Stimulated activated CD8-positive, alpha-beta memory T cell treated with anti-CD3 and anti-CD28 coated beads, Interleukin-12 subunit alpha, Interleukin-12 subunit beta, amount 100 ng/mL, for 4 hours (primary cell): ENCODE measurements around the gene NAT8L.

ENCODE experiments used
- DNase-seq: peaks from one replicate; pipeline ENCODE4 v3.0.0-alpha.2; 2020; ENCODE audit warnings: low read depth

The NAT8L gene

DNA sequence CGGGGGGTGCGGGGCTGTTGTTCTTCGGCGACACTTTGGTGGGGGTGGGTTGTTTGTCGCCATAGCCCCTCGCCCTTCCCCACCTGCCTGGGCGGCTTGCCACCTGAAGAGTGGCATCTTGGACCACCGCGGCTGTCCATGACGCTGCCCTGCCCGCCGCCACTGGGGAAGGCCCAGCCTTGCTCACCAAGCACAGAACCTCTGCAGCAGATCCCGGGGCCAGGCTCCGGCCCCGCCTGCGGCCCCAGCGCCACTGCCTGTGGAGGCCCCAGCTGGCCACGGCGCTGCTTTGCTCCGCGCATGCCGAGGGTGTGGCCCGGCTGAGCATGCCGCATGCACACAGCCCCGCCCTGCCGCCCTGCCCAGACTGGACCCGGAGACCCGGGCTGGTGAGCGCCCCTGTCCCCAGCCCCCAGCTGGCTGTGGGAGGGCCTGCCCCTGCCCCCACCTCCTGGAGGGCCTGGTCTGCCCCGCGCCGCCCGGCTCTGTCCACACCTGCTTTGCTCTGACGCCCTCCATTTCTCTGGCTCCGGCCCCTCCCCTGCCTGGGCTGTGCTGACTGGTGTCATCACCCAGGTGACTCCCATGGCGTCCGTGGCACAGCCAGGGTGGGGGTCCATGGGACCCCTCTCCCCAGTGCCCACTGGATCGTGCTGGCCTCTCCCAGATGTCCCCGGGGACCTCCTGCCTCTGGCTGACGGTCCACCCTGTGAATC is 5.3 kb downstream of the NAT8L start:
- no peak for DNase-seq

DNA sequence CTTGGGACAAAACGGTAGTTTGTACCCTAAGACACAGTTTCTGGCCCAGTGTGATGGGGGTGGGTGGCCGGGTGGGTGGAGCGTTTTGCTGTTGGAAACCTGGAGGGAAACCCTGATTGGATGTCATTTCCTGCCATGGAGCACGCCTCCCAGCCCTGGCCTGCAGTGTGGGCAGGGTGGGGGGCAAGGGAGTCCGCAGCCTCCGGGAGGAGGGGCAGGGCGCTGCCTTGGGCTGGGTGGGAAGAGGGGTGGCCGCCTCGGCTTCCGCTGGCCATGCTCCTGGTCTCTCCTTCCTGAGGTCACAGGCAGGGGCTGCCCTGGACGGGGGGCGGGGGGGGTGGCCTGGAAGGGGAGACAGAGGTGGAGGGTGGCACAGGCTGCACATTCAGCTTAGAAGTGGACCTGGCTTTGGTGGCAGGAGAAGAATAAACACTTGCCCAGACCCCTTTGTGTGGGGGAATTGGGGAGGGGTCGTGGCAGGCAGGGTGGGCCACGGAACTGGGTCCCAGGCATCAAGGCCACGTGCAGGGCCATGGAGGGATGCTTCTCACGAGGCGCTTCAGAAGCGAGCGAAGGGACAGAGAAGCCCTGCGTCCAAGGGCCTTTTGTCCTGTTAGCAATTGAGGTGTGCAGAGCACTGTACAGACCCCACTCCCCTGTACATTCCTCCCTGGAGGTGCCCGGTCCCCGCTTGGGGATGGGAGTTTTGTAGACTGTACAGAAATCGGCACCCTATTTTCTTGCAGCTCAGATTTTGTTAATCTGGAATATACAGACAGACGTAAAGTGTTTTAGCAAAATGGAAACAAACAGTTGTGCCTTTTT is 6.2 kb downstream of the NAT8L start:
- no peak for DNase-seq

DNA sequence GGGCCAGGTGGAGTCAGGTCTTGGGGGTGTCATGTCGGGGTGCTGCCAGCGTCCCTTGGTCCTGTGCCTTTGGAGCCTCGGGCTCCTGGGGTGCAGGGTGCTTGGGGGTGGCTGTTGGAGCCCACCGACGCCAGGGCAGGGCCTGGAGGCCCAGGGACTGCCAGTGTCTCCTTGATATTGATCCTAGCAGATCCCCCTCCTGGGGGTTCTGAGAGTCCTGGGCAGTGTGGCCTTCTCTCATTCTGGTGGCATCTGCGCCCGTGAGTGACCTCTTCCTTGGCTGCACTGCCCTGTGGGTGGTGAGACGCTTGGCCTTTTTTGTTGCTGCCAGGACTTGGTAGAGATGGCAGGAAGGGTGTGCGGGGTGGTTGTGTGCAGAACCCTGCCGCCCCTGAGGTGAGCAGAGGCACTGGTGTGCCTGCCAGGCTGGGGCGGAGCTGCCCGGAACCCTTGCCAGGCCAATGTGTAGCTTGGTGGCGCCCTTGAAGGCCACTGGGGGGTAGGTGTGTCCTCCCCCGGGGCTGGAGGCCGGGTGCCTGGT is 7.0 kb downstream of the NAT8L start:
- no peak for DNase-seq

DNA sequence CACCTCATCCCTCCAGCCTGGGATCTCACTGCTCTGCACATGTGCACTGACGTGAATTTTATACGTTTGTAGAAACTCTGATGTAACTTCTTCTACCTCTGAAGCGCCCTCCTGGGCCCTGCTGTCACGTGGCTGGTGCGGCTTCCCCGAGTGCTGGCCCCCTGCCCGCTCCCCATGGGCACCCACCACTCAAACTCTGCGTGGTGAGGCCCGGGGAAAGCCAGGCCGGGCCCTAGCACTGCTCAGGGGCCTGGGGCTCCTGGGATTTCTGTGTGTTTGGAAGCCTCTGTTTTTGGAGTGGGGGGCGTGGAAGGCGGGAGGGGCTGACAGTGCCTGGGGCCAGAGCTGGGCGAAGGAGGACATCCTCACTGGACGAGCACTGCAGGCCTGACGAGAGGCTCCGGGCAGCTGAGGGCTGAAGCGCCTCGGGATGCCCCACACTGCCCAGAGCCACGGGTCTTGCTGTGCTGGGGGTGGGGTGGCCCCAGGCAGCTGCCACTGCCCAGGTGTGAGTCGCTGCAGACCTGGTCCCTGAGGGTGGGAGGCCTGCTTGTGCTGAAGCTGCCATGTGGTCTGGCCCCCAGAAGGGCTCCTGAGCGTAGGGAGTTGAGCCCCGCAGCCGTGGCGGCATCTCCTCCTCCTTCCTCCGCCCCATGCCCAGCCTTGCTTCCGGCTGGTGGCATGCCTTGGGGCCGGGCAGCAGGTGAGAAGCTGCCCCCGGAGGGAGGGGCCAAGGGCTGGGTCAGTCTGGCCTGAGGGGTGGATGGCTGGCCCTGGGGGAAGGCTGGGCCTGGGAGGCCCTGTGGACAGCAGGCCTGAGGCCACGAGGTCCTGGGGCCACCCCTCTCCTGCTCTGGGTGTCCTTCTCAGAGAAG is 7.7 kb downstream of the NAT8L start:
- no peak for DNase-seq

DNA sequence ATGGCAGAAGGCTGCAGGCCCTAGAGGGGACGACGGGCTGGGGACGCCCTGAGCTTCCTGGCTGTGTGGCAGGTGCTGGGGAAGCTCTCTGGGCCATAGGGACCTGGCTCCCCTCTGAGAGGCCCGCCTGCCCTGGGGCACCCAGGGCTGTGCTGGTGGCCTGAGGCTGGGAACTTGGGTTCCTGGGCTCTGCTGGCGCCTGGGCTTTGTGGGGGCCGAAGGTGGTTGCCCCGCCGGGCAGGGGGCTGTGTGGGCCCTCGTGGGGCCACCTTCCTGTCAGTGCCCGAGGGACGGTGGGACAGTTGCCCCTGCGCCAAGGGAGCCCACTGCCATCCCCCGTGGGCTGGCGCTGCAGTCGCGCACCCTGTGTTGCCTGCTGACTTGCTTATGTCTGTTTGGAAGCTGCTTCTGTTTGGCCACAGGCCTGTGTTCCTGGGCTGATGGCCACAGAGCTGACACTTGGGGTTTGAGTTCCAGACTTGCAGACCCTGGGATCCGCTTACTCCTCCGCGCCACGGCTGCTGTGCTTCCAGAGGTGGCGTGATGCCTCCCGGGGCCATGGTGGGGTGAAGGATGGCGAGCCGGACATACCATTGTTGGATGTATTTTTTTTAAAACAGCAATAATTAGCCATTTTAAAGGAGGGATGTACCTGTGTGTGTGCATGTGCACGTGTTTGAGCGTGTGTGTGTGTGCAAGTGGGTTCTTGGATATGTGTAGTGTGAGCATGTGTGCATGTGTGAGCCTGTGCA is 8.5 kb downstream of the NAT8L start:
- DNase-seq = no peak

DNA sequence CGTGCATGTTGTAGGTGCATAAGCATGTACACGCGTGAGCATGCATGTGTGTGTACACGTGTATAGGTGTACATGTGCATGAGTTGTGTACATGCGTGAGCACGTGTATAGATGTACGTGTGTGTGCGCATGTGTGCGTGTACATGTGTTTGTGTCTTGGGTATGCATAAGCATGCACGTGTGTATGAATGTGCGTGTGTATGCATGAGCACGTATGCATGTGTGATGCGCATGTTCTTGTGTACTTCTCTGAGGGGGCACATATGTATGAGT is 9.0 kb downstream of the NAT8L start:
- DNase-seq = no peak

DNA sequence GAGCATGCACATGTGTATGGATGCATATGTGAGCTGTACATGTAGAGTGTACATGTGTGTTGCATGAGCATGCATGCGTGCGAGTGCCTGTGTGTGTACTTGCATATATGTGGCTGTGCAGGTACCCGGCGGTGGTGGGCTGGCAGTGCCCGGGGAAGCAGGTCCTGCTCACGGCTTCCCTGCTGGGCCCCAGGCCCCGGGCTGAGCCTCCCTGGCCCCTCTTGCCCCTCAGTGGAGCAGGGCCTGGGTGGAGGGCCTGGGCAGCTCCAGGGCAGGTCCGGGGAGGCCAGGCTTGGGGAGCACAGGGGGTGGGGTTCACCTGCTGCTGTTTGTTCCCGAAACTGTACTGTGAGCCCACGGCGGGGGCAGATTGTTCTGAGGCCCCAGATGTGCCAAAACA is 9.4 kb downstream of the NAT8L start:
- DNase-seq = no peak

DNA sequence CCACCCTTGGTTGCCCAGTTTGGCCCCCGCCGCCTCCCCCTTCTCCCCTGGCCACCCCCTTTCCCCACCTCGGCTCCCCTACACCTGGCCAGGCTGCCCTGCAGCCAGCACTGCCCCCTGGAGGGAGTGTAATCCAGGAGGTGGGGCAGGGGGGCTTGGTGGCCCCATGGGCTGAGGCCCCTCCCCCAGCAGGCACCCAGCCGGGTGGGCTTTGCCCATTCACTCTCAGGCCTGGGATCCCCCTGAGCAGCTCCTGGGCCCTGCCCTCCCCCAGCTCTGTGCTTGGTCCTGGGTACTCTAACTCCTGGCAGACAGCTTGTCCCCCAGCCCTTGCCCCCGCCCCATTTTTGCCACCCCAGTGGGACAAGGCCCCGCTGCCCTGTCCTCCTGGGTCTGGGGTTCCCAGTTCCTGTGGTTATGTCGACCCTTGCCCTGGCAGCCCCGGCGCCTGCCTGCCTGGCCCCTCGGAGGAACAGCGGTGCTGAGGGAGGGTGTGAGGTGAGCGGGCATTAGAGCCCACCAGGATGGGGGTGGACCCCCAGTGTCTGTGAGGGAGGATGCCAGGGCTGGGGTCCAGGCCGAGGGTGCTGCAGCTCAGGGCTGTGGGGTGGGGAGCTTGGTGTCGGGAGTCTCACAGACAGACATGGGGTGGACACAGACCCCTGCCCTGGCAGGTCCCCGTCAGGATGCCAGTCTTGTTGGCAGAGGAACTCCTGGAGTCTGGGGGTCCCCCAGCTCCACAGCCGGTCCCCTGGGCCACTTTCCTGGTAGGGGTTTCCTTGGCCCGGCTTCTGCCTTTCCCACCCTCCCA is 10.2 kb downstream of the NAT8L start:
- no peak for DNase-seq

DNA sequence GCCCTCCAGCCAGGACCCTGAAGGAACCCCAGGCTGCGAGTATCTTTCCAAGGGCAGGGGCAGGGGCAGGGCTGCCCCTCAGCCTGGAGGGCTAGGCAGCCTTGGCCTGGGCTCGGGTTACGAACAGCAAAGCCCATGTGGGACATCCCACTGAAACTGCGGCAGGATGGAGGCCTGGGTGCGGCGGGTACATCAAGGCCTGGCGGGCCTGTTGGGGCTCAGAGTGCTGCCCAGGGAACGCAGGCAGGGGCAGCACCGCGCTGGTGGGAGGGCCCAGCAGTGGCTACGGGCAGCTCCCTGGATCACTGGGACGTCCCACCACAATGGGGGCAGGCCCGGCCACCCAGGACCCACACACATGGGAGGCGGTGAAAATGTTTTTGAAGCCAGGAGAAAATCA is 10.9 kb downstream of the NAT8L start:
- no peak for DNase-seq

DNA sequence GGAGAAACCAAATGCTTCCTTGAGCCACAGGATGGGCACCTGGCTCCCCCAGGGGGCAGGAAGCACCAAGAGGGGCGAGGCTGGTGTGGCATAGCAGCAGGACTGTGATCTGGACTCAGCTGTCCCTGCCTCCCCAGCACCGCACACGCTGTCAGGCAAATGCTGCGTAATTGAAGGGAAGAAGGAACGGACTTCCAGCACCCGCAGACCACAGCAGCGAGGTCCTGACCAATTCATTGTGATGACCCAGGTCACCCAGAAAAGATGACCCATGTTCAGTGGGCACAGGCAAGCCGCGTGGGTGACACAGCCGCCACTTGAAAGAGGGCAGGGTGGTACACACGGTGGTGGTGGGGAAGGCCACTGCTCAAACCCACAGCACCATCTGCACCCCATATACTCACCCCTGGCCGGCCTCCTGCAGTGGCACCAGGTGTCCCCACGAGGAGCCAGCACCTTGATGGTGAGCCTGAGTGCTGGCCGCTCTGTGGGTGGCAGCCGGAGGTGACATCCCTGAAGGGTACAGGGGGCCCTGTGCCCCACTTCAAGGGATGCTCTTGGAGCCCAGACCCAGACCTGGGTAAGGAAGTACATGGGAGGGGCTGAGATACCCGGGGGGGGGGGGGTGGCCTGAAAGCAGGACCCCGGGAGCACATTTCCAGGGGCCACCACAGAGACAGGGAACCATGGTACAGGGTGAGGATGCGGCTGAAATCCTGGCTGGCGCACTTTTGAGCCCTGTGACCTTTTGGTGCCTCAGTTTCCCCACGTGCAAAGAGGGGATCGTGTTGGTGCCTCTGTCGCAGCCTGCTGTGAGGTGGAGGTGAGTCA is 11.5 kb downstream of the NAT8L start:
- no peak for DNase-seq

DNA sequence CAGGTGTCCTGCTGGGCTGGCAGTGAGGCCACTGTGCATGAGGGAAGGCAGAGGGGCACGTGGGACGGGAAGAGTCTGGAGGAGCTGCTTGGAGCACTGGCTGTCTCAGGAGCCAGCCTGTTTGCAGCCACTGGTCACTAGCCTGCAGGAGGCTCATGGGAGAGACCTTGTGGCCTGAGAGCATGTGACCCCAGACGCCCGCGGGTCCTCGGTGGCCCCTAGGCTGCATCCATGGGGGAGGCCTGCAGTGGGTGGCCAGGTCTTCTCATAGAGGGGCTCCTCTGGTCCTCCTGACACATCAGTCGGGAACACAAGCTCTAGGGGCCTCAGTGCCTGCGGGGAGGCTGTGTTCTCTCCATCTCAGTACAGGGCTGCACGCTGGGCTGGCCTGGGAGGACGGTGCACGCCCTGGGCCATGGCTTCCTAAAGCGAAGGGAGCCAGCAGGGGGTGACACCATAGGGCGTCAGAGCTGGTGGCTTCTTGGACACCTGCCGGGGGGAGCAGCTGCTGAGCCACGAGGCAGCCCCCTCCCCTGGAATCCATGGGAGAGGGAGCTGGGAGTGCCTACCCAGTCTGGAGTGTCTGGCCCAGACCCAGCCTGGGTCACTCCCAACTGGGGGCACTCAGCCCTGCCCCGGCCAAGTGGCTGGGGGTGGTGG is 12.3 kb downstream of the NAT8L start:
- no peak for DNase-seq

DNA sequence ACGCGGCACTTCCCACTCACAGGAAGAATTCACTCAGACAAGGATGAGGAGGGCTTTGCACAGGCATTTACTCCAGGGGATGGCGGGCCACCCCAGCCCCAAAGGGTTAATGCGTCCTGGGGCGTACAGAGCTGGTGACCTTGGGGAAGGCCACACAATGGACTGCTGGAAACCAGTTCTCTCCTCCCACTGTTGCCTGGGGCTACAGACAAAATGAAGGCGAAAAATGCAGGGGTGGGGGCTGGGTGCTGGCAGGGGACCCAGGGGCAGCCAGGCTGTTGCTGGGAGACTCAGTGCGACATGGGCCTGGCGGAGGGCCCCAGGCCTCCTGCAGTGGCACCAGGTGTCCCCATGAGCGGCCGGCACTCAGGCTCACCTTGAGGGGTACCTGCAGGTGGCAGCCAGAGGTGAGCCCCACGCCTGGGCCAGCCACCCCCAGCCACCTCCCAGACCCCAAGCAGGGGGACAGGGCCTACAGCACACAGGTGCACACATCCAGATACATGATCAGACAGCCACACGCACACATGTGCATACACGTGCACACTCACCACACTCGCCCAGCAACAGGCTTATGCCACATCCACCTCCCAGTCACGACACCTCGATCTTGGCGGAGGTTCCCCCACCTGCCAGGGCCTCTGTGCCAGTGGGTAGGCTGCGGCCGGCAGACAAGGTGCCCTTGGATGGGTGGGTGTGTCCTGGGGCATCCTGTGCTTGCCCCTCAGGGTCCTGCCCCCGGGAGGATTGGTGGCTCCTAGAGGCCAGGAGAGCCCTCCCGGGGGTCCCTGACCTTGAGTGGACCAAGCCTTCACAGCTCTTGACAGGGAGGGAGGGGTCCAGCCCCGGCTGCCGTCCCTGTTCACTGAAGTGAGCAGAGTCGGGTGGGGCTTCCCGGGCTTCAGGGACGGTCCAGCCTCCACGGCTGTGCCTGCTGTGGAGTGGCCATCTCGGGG is 13.1 kb downstream of the NAT8L start:
- no peak for DNase-seq

DNA sequence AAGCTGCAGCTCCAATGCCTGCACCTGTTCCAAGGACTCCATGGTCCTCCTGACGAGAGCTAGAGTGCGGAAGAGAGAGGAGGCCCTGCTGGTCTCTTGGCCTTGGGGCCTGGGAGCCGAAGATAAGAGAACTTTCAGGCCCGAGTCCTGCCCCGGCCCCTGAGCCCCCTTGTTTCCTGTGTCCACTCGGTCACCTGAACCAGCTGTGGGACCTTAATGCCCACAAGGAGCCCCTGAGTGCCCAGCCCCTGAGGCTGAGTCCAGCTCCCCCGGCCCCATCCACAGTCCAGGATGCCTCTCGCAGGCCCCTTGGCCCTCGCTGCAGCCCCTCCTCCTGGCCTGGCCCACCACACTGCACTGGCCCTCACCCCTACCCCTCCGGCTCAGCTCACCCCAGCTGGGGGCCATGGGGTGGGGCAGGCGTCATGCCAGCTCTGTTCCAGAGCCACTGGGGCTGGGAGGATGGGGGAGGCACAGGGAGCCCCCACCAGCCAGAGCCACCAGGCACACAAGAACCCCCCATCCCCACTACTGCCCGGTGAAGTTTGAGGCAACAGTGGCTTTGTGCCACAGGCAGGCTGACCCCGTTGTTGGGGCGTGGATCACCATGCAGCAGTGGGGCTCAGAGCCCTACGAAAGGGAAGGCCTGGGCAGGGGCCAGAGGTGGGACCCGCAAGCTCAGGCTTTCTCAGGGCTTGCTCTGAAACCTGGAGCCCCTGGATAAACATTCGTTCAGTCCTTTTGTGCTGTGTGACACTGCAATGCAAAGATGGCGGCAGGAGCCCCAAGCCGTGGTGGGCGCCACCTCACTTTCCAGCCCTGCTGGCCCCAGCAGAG is 14.1 kb downstream of the NAT8L start:
- DNase-seq = no peak

DNA sequence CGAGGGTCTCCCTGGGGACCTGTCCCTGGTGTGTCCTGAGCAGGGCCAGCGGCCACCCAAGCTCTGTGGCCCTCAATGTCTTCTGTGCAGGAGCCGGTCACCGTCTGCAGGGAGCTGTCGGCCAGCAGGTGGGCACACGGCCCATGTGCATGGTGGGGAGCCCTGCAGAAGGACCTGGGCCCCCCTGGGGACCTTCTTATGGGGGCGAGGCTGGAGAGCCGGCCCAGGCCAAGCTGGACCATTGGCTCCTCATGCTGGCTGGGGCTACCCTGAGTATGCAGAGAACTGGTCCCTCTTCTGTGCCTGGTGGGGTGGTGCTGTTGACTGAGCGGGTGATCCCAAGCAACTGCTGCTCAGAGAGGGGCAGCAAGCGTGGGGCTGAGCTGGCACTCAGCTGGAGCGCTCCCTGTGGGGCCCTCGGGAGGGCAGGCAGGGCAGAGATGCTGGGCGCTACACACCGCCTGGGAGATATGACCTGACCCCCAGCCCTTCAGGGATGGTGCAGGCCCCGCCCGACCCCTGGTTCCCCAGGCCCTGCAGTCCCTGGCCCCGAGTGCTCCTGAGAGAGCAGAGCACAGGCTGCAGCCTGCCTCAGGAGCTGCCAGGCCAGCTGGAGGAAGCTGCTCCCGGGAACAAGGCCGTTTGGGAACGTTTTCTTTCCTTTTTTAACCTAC is 14.8 kb downstream of the NAT8L start:
- DNase-seq = no peak

DNA sequence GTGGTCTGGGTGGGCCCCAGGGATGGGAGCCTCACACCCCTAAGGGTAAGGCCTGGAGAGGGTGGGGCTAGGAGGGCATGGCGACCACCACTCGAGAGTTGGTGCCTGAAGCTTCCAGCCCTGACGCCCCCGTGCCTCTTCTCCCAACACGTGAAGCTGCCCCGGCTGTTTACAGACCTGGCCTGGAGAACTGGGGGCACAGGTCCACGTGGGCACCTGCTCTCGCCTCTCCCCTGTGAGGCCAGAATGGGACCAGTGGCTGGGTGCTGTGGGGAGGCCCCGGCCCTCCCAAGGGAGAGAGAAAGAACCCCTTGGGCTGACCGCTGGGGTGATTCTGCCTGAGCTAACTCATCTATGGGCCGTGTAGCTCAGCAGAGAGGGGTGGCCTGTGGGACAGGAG is 15.5 kb downstream of the NAT8L start:
- no peak for DNase-seq

DNA sequence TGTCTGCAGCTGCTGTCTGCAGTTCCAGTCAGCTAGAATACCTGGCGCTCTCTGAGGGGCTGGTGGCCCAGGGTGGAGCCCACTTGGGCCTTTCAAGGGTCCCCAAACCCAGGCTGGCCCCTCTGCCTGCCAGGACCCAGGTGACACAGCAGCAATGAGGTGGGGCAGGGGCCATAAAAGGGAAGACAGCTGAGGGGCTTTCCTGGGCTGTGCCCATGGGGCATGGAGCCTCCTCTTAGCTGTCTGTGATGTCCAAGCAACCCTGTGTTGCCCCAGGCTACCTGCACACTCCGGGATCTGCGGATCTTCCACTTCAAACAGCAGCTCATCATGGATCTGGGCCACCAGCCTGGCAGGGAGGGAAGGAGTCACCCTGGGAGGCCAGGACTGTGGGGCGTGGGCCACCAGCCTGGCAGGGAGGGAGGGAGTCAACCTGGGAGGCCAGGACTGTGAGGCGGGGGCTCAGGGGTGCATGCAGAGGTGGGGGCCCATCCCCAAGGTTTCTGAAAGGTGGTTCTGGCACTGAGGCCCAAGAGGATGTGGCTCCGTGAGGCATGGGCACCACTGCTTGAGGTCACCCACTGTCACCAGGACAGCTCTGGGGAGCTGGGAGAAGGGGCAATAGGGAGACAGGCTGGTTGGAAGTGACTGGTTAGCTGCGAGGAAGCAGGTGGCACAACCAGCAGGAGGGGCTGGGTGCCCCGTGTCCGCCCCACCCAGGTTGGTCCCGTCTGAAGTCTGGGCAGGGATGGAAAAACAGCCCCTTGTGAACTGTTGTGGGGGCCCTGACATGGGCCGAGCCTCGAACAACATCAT is 16.3 kb downstream of the NAT8L start:
- no peak for DNase-seq
